PC-9 (cell line): ENCODE data around the gene KATNAL1. TPM values are rescaled to one million over a fixed set of nuclear protein-coding genes. Genes with fewer than 3 reads are reported as not detected.
"Not testable (repeated sequence)": the region's sequence is repeated elsewhere in the genome, so short reads cannot be mapped to it uniquely, and the experiment has no call there.

ENCODE experiments used
- BruUV-seq: library from RNA; stranded (reverse); fragments of 400-500 nt; replicated peaks from 2 replicates; lab custom pipeline; 2021; lab: Mats Ljungman, UMichigan
- CTCF ChIA-PET: fragments of 300-600 bp; sonication (Branson Sonifier 250); formaldehyde crosslinking; loops from one replicate; lab custom pipeline; 2022; ENCODE audit warnings: antibody characterized with exemption; lab: Charles Lee
- POLR2A ChIA-PET: fragments of 300-600 bp; sonication (Branson Sonifier 250); formaldehyde crosslinking; loops from one replicate; lab custom pipeline; 2022; ENCODE audit warnings: antibody characterized with exemption; ENCODE audit not compliant: unreplicated experiment; lab: Charles Lee
- DNase-seq, 2 experiments: peaks; one replicate each; pipeline versions ENCODE4 v3.0.0 to v3.0.0-alpha.2; 2015 to 2022; ENCODE audit warnings: mixed read lengths in 1 of 2
- H2AFZ ChIP-seq: fragments of 200-600 bp; sonication (generic); 2 replicates; pipeline ENCODE4 v1.8.1; 2017; ENCODE audit warnings: antibody characterized with exemption
- H3F3A ChIP-seq: fragments of 200-600 bp; sonication (generic); 2 replicates; pipeline ENCODE4 v1.8.1; 2017; ENCODE audit warnings: antibody characterized with exemption, mild to moderate bottlenecking, low read depth; ENCODE audit not compliant: insufficient read depth
- H3K27ac ChIP-seq: fragments of 200-600 bp; sonication (generic); 2 replicates; pipeline ENCODE4 v1.6.1; 2016; ENCODE audit warnings: mixed run types
- H3K27me3 ChIP-seq: fragments of 200-600 bp; sonication (generic); 2 replicates; pipeline ENCODE4 v1.6.1; 2016; ENCODE audit warnings: low read depth, mixed run types; ENCODE audit not compliant: insufficient read depth
- H3K36me3 ChIP-seq: fragments of 200-600 bp; sonication (generic); 2 replicates; pipeline ENCODE4 v1.6.1; 2016; ENCODE audit warnings: low read depth, mixed run types
- H3K4me1 ChIP-seq: fragments of 200-600 bp; sonication (generic); replicated peaks from 2 replicates; pipeline ENCODE4 v1.6.1; 2016; ENCODE audit warnings: mixed run types; ENCODE audit not compliant: insufficient read depth
- H3K4me2 ChIP-seq: fragments of 200-600 bp; sonication (generic); 2 replicates; pipeline ENCODE4 v1.6.1; 2017; ENCODE audit warnings: mixed run types
- H3K4me3 ChIP-seq: fragments of 200-600 bp; sonication (generic); 2 replicates; pipeline ENCODE4 v1.6.1; 2016; ENCODE audit warnings: mixed run types
- H3K79me2 ChIP-seq: fragments of 200-600 bp; sonication (generic); 2 replicates; pipeline ENCODE4 v1.6.1; 2017; ENCODE audit warnings: low read depth, mixed run types
- H3K9me2 ChIP-seq: fragments of 200-600 bp; sonication (generic); 2 replicates; pipeline ENCODE4 v1.8.1; 2017; ENCODE audit warnings: mild to moderate bottlenecking; ENCODE audit not compliant: insufficient read depth
- H3K9me3 ChIP-seq: fragments of 200-600 bp; sonication (generic); 2 replicates; pipeline ENCODE4 v1.8.1; 2016; ENCODE audit warnings: low read depth; ENCODE audit not compliant: insufficient read depth
- H4K20me1 ChIP-seq: fragments of 200-600 bp; sonication (generic); 2 replicates; pipeline ENCODE4 v1.8.1; 2017; ENCODE audit not compliant: insufficient read depth
- EZH2 ChIP-seq: fragments of 200-600 bp; sonication (generic); IDR thresholded peaks from 2 replicates; pipeline ENCODE4 v1.8.0; 2017; ENCODE audit warnings: antibody characterized with exemption, low read depth
- intact Hi-C: fragments of 100-400 bp; cut with micrococcal nuclease; formaldehyde crosslinking; loops from one replicate; pipeline ENCODE4 v1.10.0; 2022; ENCODE audit not compliant: unreplicated experiment
- total RNA-seq: library from RNA; stranded (reverse); gene quantifications from 2 replicates; pipeline ENCODE4 v1.2.3, GENCODE V29; 2021
- TF ChIP-seq, protein P1 (sequence below): fragments of 200-600 bp; sonication (generic); conservative IDR thresholded peaks from 2 replicates; pipeline ENCODE4 v1.6.1; 2017; ENCODE audit warnings: mixed run types, antibody characterized with exemption, mild to moderate bottlenecking, moderate library complexity

KATNAL1 gene
- total RNA-seq, 1 experiment from 2014 or later = 11.8 TPM

DNA sequence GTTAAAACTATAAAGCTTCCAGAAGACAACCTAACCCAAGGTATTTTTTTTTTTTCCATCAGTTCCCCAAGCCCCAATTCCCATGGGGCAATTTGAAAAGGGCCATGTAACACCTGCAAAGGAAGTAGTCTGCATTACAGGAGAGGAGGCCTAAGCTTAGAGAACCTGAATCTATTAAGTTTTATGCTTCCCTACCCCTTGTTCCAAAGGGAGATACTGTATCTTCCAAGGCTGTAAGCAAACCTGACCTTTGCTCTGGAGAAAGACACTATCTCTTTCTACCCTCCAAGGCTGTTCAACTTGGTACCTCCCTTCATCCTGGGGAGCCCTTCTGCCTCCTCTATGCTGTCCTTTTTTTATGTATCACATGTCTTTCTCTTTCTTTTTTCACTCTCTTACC lies 15.0 kb downstream of the KATNAL1 start:
- H3K27ac ChIP-seq = no peak overlapping the region
- TF ChIP-seq EZH2 = no peak
- TF ChIP-seq, protein P1, sequence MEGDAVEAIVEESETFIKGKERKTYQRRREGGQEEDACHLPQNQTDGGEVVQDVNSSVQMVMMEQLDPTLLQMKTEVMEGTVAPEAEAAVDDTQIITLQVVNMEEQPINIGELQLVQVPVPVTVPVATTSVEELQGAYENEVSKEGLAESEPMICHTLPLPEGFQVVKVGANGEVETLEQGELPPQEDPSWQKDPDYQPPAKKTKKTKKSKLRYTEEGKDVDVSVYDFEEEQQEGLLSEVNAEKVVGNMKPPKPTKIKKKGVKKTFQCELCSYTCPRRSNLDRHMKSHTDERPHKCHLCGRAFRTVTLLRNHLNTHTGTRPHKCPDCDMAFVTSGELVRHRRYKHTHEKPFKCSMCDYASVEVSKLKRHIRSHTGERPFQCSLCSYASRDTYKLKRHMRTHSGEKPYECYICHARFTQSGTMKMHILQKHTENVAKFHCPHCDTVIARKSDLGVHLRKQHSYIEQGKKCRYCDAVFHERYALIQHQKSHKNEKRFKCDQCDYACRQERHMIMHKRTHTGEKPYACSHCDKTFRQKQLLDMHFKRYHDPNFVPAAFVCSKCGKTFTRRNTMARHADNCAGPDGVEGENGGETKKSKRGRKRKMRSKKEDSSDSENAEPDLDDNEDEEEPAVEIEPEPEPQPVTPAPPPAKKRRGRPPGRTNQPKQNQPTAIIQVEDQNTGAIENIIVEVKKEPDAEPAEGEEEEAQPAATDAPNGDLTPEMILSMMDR = no peak
- H3K4me1 ChIP-seq = no peaks in the 10 kb centered on the region
- no peak overlapping the region for H3K4me3 ChIP-seq
- ChIA-PET POLR2A (no interaction called here), CTCF (no interaction called here)
- no TSS peak for BruUV-seq
- no peaks in the 10 kb centered on the region for H4K20me1 ChIP-seq
- H3F3A ChIP-seq = no peaks in the 10 kb centered on the region
- H3K79me2 ChIP-seq = no peaks in the 10 kb centered on the region
- no peak overlapping the region for H2AFZ ChIP-seq
- no peaks in the 10 kb centered on the region for H3K9me2 ChIP-seq
- no peak overlapping the region for H3K4me2 ChIP-seq
- no peak for DNase-seq
- intact Hi-C loops = no loop called here
- no peaks in the 10 kb centered on the region for H3K36me3 ChIP-seq
- H3K27me3 ChIP-seq = no peaks in the 10 kb centered on the region
- no peaks in the 10 kb centered on the region for H3K9me3 ChIP-seq

GRCh38 chr13:30290812-30291436 lies 16.4 kb downstream of the KATNAL1 start:
- Histone ChIP-seq H3K9me2 (no peaks in the 10 kb centered on the region), H2AFZ (no peak overlapping the region), H3K4me2 (no peak overlapping the region), H3K27ac (no peak overlapping the region), H3K27me3 (no peaks in the 10 kb centered on the region), H3K9me3 (no peaks in the 10 kb centered on the region), H3F3A (no peaks in the 10 kb centered on the region), H4K20me1 (no peaks in the 10 kb centered on the region), H3K4me3 (no peak overlapping the region), H3K36me3 (no peaks in the 10 kb centered on the region), H3K4me1 (no peaks in the 10 kb centered on the region), H3K79me2 (no peaks in the 10 kb centered on the region)
- CTCF ChIA-PET = no interaction called here
- TF ChIP-seq, protein P1 = no peak
- no peak for TF ChIP-seq EZH2
- DNase-seq = no peak
- POLR2A ChIA-PET = no interaction called here
- BruUV-seq = no TSS peak
- intact Hi-C loops = no loop called here

GRCh38 chr13:30289533-30289932 lies 17.8 kb downstream of the KATNAL1 start:
- no peak overlapping the region for H3K4me2 ChIP-seq
- no peaks in the 10 kb centered on the region for H3K36me3 ChIP-seq
- POLR2A ChIA-PET = no interaction called here
- H3K9me2 ChIP-seq = no peaks in the 10 kb centered on the region
- no peak for TF ChIP-seq EZH2
- TF ChIP-seq, protein P1 = no peak
- no peaks in the 10 kb centered on the region for H4K20me1 ChIP-seq
- no peak overlapping the region for H3K27ac ChIP-seq
- CTCF ChIA-PET = no interaction called here
- H3K79me2 ChIP-seq = no peaks in the 10 kb centered on the region
- no peak overlapping the region for H2AFZ ChIP-seq
- no peaks in the 10 kb centered on the region for H3K4me1 ChIP-seq
- H3K4me3 ChIP-seq = no peak overlapping the region
- intact Hi-C loops = no loop called here
- DNase-seq = no peak
- H3K27me3 ChIP-seq = no peaks in the 10 kb centered on the region
- H3F3A ChIP-seq = no peaks in the 10 kb centered on the region
- no peaks in the 10 kb centered on the region for H3K9me3 ChIP-seq
- no TSS peak for BruUV-seq

DNA sequence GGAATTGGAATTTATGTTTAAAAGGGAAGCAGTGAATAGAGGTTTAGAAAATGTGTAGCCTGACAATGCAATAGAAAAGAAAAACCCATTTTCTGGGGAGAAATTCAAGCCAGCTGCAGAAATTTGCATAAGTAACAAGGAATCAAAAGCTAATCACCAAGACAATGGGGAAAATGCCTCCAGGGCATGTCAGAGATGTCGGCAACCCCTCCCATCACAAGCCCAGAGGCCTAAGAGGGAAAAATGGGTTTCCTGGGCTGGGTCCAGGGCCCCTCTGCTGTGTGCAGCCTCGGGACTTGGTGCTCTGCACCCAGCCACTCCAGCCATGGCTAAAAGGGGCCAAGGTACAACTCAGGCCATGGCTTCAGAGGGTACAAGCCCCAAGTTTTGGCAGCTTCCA lies 21.3 kb downstream of the KATNAL1 start:
- BruUV-seq, H3K4me3 ChIP-seq, DNase-seq, CTCF ChIA-PET, H3K79me2 ChIP-seq, H3K27me3 ChIP-seq, H3K4me1 ChIP-seq, H3K9me2 ChIP-seq, H3F3A ChIP-seq, H4K20me1 ChIP-seq, H3K9me3 ChIP-seq, H2AFZ ChIP-seq, H3K27ac ChIP-seq, POLR2A ChIA-PET, intact Hi-C loops, H3K4me2 ChIP-seq, H3K36me3 ChIP-seq: not testable (repeated sequence)
